Mucosa of rectum (tissue), 2 donors: ENCODE results near the gene PLCH1.
"Not testable (repeated sequence)": the region's sequence is repeated elsewhere in the genome, so short reads cannot be mapped to it uniquely, and the experiment has no call there.

ENCODE experiments used
- H3K27ac ChIP-seq, 2 donors: one replicate each; pipeline ENCODE4 v1.7.0; 2013; ENCODE audit warnings: inconsistent platforms in 2 of 2, low read depth in 2 of 2, low read length in 2 of 2
- H3K27me3 ChIP-seq, 2 donors: one replicate each; pipeline ENCODE4 v1.7.0; 2013; ENCODE audit warnings: low read length in 2 of 2; ENCODE audit not compliant: control insufficient read depth in 2 of 2, insufficient read depth in 2 of 2
- H3K36me3 ChIP-seq, 2 donors: one replicate each; pipeline ENCODE4 v1.7.0; 2013; ENCODE audit warnings: low read length in 2 of 2; ENCODE audit not compliant: control insufficient read depth in 2 of 2, insufficient read depth in 2 of 2
- H3K4me1 ChIP-seq, 2 donors: one replicate each; pipeline ENCODE4 v1.7.0; 2013; ENCODE audit warnings: low read length in 2 of 2, mild to moderate bottlenecking in 1 of 2; ENCODE audit not compliant: control insufficient read depth in 2 of 2, insufficient read depth in 2 of 2
- H3K4me3 ChIP-seq, 2 donors: one replicate each; pipeline ENCODE4 v1.7.0; 2013; ENCODE audit warnings: low read length in 2 of 2
- H3K9ac ChIP-seq, 2 donors: one replicate each; pipeline ENCODE4 v1.7.0; 2013; ENCODE audit warnings: low read length in 2 of 2, low read depth in 1 of 2, mild to moderate bottlenecking in 1 of 2
- H3K9me3 ChIP-seq, 2 donors: one replicate each; pipeline ENCODE4 v1.7.0; 2013; ENCODE audit warnings: low read length in 2 of 2; ENCODE audit not compliant: control insufficient read depth in 2 of 2
- donor health status: healthy.
- donor health status: Normal muscosa, but diverticular disease.

PLCH1 gene

DNA sequence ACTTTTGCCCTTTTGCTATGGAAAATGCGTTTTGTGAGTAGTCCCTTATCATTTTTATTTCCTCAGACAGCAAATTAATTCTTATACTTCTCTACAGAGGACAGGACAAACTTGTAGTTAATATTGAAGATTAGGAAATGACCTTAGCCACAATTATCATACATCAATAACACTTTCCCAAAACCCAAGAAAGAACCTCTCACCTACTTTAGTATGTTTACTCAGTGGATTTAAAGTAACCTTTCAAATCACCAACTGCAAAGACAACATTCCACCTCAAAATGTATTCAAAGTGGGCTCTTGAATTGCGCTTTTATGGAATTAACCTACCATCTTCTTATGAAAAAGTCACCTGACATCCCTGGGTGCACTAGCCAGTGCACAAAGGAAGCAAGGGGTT is 107.3 kb downstream of the PLCH1 start:
- no peak overlapping the region for H3K27ac ChIP-seq
- no peaks in the 10 kb centered on the region for H3K36me3 ChIP-seq
- H3K4me1 ChIP-seq = no peaks in the 10 kb centered on the region
- no peaks in the 10 kb centered on the region for H3K27me3 ChIP-seq
- no peak overlapping the region for H3K4me3 ChIP-seq
- H3K9me3 ChIP-seq = no peaks in the 10 kb centered on the region
- H3K9ac ChIP-seq = no peak overlapping the region

GRCh38 chr3:155635056-155635455 is 109.8 kb downstream of the PLCH1 start:
- no peak overlapping the region for H3K9ac ChIP-seq
- no peaks in the 10 kb centered on the region for H3K9me3 ChIP-seq
- H3K4me1 ChIP-seq = no peaks in the 10 kb centered on the region
- H3K27me3 ChIP-seq = no peaks in the 10 kb centered on the region
- no peaks in the 10 kb centered on the region for H3K36me3 ChIP-seq
- no peak overlapping the region for H3K4me3 ChIP-seq
- H3K27ac ChIP-seq = no peak overlapping the region

DNA sequence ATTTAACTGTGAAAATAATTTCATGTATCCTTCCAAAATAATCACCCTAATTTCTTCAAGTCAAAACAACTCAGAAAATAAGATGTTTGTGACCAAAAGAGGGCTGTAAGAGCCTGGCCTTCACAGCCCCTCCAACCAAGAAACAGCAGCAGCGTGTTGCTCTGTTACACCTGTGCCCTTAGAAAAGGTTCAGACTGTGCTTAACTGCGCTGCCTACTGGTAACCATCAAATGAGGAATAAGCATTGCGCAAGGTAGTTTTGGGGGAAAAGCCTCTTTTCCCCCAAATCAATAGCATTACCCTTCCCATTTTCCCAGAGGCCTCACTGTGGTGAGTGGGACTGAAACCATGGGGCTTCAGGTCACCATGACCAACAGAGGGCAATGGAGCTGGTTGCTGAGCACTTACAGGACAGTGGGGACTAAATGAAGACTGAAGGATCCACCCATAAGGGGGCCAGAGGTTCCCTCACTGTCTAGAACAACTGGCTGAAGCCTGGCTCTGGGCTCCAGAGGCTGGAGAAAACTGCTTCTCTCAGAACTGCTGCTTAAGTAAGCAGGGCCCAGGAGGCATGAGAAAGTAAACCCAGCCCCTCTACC is 110.7 kb downstream of the PLCH1 start:
- Histone ChIP-seq H3K36me3 (no peaks in the 10 kb centered on the region), H3K4me1 (no peaks in the 10 kb centered on the region), H3K9ac (no peak overlapping the region), H3K27ac (no peak overlapping the region), H3K4me3 (no peak overlapping the region), H3K27me3 (no peaks in the 10 kb centered on the region), H3K9me3 (no peaks in the 10 kb centered on the region)

DNA sequence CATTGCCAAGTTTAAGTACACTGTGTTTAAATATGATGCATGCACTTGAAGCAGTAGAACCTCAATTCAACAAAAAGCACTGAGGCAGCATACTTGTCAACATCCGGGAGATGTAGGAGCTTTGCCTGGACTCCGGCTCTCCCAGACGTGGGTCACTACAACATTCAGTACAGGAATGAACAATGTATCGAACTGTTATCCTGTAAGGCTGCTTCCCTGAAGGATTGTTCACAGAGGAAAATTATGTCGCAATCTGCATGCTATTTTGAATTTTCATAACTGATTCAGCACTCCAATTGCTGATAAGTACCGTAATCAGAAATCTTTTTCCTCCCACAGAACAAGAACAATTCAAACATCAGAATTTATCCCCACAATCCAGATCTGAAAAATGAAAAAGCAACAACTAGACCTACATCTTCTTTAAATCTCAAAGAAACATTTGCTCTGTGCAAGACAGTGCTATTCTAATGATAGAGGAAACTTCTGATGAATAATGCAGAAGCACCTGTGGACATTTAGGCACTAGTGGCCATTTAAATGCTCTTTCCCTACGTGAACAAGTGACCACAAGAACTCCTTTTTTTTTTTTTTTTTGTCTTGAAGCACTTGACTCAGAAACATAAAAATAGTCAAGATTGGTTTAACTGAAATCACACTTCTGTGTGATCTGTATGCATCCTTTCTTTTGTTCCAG is 113.4 kb downstream of the PLCH1 start:
- Histone ChIP-seq H3K27me3 (no peaks in the 10 kb centered on the region), H3K4me3 (no peak overlapping the region), H3K36me3 (no peaks in the 10 kb centered on the region), H3K4me1 (no peaks in the 10 kb centered on the region), H3K9me3 (no peaks in the 10 kb centered on the region), H3K27ac (no peak overlapping the region), H3K9ac (no peak overlapping the region)

DNA sequence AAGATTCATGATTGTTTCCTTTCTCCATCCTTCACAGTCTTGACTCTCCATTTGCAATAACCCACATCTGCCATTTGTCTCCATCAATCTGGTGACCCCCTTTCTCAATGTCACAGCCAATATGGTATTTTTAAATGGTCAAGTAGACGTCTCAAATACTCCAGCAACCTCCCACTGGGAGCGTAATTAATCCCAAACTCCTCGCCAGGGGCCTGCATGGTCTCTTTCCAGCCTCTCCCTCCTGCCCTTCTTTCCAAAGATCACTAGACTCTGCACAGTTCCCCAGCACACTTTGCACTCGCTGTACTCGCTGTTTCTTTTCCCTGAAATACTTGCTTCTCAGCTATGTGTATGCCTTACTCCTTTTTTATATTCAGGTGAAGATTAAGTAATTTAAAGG is 115.3 kb downstream of the PLCH1 start:
- Histone ChIP-seq H3K9ac (no peak overlapping the region), H3K36me3 (no peaks in the 10 kb centered on the region)

GRCh38 chr3:155629056-155629455 is 115.8 kb downstream of the PLCH1 start:
- H3K4me1 ChIP-seq = no peaks in the 10 kb centered on the region
- no peaks in the 10 kb centered on the region for H3K36me3 ChIP-seq
- no peaks in the 10 kb centered on the region for H3K9me3 ChIP-seq
- H3K9ac ChIP-seq = no peak overlapping the region
- H3K27ac ChIP-seq = no peak overlapping the region
- no peak overlapping the region for H3K4me3 ChIP-seq
- H3K27me3 ChIP-seq = no peaks in the 10 kb centered on the region

More for the DNA sequence above, 115.3 kb downstream of the PLCH1 start:
- Histone ChIP-seq H3K4me1 (no peaks in the 10 kb centered on the region), H3K27ac (no peak overlapping the region), H3K9me3 (no peaks in the 10 kb centered on the region), H3K27me3 (no peaks in the 10 kb centered on the region), H3K4me3 (no peak overlapping the region)

GRCh38 chr3:155622647-155623046 is 122.2 kb downstream of the PLCH1 start:
- H3K9me3 ChIP-seq, H3K4me1 ChIP-seq, H3K36me3 ChIP-seq, H3K27ac ChIP-seq, H3K27me3 ChIP-seq, H3K9ac ChIP-seq, H3K4me3 ChIP-seq: not testable (repeated sequence)

DNA sequence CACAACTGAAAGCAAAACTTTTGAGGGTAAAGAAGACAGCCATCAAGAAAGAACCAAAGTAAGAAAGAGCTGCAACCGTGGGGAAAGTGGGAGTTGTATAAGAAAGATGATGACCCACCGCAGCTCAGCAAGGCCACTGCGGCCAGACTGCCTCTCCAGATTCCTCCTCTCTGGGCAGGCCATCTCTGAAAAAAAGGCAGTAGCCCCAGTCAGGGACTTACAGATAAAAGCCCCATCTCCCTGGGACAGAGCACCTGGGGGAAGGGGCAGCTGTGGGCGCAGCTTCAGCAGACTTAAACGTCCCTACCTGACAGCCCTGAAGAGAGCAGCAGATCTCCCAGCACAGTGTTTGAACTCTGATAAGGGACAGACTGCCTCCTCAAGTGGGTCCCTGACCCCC is 124.3 kb downstream of the PLCH1 start:
- not testable (repeated sequence) for H3K9me3 ChIP-seq, H3K36me3 ChIP-seq, H3K4me1 ChIP-seq, H3K4me3 ChIP-seq, H3K27ac ChIP-seq, H3K9ac ChIP-seq, H3K27me3 ChIP-seq

DNA sequence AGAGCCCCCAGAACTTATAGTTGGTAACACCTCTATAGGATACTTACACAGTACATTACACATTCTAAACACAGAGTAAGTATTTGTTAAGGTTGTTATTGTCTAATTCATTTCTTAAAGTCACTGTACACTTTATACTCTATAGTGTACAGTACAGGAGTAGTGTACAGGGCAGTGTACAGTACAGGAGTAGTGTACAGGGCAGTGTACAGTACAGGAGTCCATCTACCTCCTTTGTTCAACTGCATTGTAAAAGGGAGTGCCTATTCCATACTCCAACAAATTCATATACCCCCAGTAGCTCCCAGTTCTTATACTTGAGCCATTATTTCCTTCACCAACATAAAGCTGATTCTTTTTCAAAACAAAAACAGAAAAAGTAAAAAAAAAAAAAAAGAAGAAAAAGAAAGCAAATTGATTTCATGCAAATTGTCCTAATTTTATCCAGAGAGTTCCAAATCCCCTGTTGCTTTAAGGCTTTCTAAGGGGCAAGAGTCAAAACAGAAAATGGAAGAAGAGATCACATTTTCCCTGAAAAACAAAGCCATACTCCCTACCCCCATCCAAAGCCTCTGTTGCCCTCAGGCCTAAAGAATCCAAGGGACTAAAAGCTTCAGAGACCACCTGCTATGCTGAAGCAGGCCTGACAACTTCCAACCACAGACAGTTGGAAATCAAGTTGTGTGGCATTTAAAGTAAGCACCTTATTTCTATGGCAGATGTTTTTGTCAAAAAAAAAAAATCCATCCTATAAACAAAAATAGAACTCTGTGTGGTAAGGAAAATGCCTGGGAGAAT is 125.6 kb downstream of the PLCH1 start:
- no peak overlapping the region for H3K9ac ChIP-seq
- no peaks in the 10 kb centered on the region for H3K4me1 ChIP-seq
- no peak overlapping the region for H3K27ac ChIP-seq
- H3K36me3 ChIP-seq = no peaks in the 10 kb centered on the region
- no peaks in the 10 kb centered on the region for H3K27me3 ChIP-seq
- no peak overlapping the region for H3K4me3 ChIP-seq
- H3K9me3 ChIP-seq = peaks cover 0 to 3% of the 10 kb centered on the region in 2 donors

- Histone ChIP-seq H3K27ac (no peak overlapping the region), H3K4me3 (no peak overlapping the region), H3K36me3 (no peaks in the 10 kb centered on the region), H3K27me3 (no peaks in the 10 kb centered on the region), H3K9me3 (peaks cover 0 to 3% of the 10 kb centered on the region in 2 donors), H3K4me1 (no peaks in the 10 kb centered on the region), H3K9ac (no peak overlapping the region)
Measured at GRCh38 chr3:155618543-155618942, 126.3 kb downstream of the PLCH1 start.
